ENCODE results near the gene KCNJ9. TPM values are rescaled to one million over a fixed set of nuclear protein-coding genes. Genes with fewer than 3 reads are reported as not detected.

KCNJ9 gene
- total and polyA plus RNA-seq, 8 donors = 0.04 to 0.10 (median 0.08) TPM; not detected in 5

DNA sequence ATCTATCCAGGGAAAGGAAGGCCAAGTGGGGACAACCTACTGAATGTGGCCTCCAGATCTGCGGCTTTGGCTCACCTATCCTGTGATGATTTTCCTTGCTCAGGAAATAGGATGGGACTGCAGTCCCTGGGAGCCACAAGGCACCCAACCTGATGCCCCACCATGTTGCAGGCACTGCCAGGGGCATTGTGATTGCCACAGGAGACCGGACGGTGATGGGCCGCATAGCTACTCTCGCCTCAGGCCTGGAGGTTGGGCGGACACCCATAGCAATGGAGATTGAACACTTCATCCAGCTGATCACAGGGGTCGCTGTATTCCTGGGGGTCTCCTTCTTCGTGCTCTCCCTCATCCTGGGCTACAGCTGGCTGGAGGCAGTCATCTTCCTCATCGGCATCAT is 46.0 kb downstream of the KCNJ9 start:
- H3K4me3 ChIP-seq = no peak overlapping the region
- TF ChIP-seq, protein P1, sequence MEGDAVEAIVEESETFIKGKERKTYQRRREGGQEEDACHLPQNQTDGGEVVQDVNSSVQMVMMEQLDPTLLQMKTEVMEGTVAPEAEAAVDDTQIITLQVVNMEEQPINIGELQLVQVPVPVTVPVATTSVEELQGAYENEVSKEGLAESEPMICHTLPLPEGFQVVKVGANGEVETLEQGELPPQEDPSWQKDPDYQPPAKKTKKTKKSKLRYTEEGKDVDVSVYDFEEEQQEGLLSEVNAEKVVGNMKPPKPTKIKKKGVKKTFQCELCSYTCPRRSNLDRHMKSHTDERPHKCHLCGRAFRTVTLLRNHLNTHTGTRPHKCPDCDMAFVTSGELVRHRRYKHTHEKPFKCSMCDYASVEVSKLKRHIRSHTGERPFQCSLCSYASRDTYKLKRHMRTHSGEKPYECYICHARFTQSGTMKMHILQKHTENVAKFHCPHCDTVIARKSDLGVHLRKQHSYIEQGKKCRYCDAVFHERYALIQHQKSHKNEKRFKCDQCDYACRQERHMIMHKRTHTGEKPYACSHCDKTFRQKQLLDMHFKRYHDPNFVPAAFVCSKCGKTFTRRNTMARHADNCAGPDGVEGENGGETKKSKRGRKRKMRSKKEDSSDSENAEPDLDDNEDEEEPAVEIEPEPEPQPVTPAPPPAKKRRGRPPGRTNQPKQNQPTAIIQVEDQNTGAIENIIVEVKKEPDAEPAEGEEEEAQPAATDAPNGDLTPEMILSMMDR (IDR thresholded peaks at IDR 0.05) = no peak
- H3K9me3 ChIP-seq = no peaks in the 10 kb centered on the region
- no peak overlapping the region for H3K27ac ChIP-seq
- H3K4me1 ChIP-seq = peaks cover 0 to 4% of the 10 kb centered on the region in 2 donors
- DNase-seq (no peak), ATAC-seq (no peak)
- intact Hi-C loops (cut with DNase I) = no loop called here
- no peaks in the 10 kb centered on the region for H3K36me3 ChIP-seq
- H3K27me3 ChIP-seq = no peaks in the 10 kb centered on the region

DNA sequence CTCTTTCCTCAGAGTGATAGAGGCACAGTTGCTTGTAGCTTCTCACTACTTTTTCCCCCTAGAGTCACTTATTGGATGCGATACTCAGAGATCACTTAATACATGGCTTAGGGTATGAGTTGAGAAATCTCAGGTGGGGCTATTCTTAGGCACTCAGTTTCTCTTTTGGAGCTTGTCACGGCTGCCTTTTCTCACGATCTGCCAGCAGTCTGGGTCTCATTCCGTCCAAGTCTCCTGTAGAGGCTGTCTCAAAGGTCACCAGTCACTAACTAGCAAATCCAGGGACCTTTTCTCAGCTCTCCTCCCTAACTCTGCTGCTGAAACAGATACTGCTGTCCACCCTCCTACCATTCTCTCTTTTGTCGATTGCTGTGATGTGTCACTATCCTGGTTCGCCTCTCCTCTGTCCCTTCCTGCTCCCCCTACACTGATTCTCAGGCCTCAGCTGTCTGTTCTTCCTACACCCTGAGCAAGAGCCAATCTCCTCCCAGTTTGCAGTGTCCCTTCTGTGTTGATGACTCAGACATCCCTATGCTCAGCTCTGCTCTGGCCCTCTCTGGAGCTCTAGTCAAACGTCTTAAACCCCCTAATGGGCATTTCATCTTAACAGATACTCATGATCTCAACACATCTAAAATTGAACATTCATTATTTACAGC is 46.7 kb downstream of the KCNJ9 start:
- Histone ChIP-seq H3K27ac (no peak overlapping the region), H3K36me3 (no peaks in the 10 kb centered on the region), H3K4me3 (no peak overlapping the region), H3K4me1 (peaks cover 0 to 4% of the 10 kb centered on the region in 2 donors), H3K9me3 (no peaks in the 10 kb centered on the region), H3K27me3 (no peaks in the 10 kb centered on the region)
- TF ChIP-seq, protein P1 (IDR thresholded peaks at IDR 0.05) = no peak
- intact Hi-C loops (cut with DNase I) = no loop called here
- DNase-seq (no peak), ATAC-seq (peak; percentile 36)

DNA sequence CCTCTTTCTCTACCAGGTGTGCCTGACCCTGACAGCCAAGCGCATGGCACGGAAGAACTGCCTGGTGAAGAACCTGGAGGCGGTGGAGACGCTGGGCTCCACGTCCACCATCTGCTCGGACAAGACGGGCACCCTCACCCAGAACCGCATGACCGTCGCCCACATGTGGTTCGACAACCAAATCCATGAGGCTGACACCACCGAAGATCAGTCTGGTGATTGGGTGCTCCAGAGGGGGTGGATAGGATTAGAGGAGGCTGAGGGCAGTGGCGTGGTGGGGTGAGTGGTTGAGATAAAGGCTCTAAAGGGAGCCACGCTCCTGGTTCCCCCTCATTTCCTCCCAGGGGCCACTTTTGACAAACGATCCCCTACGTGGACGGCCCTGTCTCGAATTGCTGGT is 47.3 kb downstream of the KCNJ9 start:
- intact Hi-C loops (cut with DNase I) = no loop called here
- TF ChIP-seq, protein P1 (IDR thresholded peaks at IDR 0.05) = no peak
- Histone ChIP-seq H3K4me3 (no peak overlapping the region), H3K27ac (no peak overlapping the region), H3K9me3 (no peaks in the 10 kb centered on the region), H3K4me1 (peaks cover 0 to 4% of the 10 kb centered on the region in 2 donors), H3K36me3 (no peaks in the 10 kb centered on the region), H3K27me3 (no peaks in the 10 kb centered on the region)
- DNase-seq (no peak), ATAC-seq (no peak)

DNA sequence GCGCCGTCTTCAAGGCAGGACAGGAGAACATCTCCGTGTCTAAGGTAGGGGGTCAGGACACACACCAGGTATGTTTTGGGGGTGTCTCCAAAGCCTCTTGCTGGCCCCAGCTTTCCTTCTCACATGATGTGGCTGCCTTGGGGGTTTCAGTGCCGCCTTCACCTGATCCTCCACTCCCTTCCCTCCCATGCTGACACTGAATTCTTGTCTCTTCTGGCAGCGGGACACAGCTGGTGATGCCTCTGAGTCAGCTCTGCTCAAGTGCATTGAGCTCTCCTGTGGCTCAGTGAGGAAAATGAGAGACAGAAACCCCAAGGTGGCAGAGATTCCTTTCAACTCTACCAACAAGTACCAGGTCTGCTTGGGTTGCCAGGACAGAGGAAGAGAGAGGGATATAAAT is 47.7 kb downstream of the KCNJ9 start:
- TF ChIP-seq, protein P1 (IDR thresholded peaks at IDR 0.05) = no peak
- H3K4me1 ChIP-seq = peaks cover 0 to 4% of the 10 kb centered on the region in 2 donors
- no peak overlapping the region for H3K27ac ChIP-seq
- intact Hi-C loops (cut with DNase I) = no loop called here
- no peaks in the 10 kb centered on the region for H3K9me3 ChIP-seq
- ATAC-seq (no peak), DNase-seq (no peak)
- H3K4me3 ChIP-seq = no peak overlapping the region
- H3K27me3 ChIP-seq = no peaks in the 10 kb centered on the region
- H3K36me3 ChIP-seq = no peaks in the 10 kb centered on the region

DNA sequence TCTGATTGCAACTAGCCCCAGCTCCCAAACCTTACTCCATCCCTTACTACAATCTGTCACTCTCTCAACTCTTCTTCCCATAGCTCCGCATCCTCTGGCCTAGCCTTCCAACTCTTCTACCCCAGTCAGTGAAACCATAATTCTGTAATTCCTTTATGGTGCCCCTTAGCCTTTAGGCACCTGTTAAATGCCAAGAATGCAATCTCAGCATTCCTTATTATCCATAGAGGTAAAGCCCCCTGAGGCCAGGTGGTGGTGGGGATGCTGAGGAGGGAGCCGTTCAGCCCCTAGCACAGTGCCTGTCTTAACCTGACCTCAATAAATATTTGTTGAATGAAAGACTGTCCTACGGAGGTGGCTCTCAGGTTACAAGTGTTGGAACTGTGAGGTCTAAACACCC is 48.2 kb downstream of the KCNJ9 start:
- TF ChIP-seq, protein P1 (IDR thresholded peaks at IDR 0.05) = no peak
- H3K4me3 ChIP-seq = no peak overlapping the region
- intact Hi-C loops (cut with DNase I) = no loop called here
- no peak overlapping the region for H3K27ac ChIP-seq
- peaks cover 0 to 1% of the 10 kb centered on the region in 2 donors for H3K4me1 ChIP-seq
- no peaks in the 10 kb centered on the region for H3K9me3 ChIP-seq
- H3K27me3 ChIP-seq = no peaks in the 10 kb centered on the region
- H3K36me3 ChIP-seq = no peaks in the 10 kb centered on the region
- DNase-seq (no peak), ATAC-seq (no peak)

All from left lung (tissue), 10 donors.